ENCODE measurements around the gene ZNF677.
A peak's percentile ranks its signal among the peaks of the same experiment; 100 is the strongest.
"Not testable (repeated sequence)": the region's sequence is repeated elsewhere in the genome, so short reads cannot be mapped to it uniquely, and the experiment has no call there.

The ZNF677 gene

DNA sequence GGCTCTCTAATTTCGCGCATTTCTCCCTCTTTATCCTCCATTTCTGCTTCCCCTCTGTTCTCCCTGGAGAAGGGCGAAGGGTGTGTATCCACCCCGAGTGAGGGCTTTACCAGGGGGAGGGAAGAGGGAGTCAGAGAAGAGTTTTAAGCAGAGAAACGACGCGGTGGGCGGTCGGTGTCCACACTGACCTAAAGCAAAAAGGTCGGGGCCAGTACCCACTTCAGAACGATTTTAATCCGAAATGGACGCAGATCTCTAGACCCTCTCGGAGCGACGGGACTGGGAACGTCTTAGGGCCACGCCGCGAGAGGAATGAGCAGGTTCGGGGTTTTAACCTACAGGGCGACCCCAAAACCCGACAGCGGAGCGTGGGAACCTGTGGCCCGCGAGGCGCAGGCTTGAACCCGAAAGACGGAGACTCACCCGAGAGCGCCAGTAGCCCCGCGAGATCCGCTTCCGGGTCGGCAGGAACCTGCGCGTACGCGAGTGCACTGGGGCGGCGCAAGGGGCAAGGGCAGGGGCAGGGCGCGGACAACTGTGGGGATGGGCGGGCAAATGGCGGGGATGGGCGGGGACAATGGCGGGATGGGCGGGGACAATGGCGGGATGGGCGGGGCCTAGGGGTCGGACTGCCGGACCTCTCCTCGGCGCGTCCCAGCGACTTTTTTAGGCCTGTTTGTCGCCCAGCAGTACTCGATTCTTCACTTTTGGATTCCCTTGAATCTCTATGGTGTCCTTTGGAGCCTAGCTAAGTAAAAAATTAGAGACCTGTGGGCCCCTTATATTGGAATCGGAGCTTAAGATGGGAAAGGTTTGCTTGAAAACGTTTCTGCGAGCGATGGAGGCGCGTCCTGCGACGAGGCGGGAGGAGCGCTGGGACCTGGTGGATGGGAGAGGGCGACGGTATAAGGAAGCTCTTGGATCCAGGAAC is at the start of gene ZNF677:
TSS of gene ZNF677 (minus strand) at position 463 of the 931 bp plus-strand sequence. CDS start 3,323 bp downstream, outside the sequence.
- peak; percentile 79 to 97 for DNase-seq

DNA sequence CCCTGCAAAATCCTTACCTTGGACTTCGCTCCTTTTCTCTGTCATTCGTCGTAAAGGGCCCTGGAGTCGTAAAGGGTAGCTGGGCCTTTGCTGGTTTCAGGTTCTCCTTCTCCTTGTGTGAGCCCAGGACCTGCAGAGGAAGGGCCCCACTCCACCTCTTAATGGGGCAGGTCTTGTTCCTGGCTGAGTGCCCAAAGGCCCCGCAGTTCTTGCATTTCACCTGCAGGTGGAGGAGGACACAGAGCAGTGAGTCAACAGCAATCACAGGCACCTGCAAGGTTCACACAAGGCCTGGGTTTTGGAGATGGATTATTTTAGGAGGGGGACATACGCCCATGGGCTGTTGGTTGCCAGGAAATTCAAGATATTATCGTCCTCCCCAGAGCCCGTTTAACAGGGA is 46.7 kb upstream of the ZNF677 start:
- not testable (repeated sequence) for DNase-seq

DNA sequence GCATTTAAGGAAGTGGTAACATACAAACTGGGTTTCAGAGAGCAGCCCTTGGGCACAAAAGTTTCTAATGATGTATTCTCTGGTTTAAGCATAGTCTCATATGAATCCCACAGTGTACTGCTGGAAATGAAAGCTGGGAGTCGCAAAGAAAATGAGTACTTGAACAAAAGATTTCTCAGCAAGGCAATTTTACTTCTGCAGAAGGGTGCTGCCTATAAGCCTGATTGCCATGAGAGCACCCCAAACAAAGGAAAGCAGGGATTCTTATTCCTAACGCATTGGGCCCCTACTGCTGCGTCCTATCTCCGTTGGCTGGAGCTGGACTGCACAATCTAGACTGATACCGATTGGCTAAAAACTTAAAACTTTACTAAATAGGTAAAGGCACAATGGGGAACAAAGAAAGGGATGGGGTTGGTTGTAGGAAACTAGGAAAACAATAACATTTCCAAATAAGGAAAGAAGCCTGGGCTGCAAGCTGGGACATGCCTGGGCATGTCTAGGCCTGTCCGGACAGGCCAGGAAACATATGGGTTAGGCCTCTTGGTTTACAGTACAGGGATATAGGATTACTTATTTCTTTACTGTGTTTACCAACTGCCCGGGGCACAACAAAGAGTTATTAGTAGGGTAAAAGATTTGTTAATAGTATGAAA is 40.2 kb upstream of the ZNF677 start:
- no peak for DNase-seq

DNA sequence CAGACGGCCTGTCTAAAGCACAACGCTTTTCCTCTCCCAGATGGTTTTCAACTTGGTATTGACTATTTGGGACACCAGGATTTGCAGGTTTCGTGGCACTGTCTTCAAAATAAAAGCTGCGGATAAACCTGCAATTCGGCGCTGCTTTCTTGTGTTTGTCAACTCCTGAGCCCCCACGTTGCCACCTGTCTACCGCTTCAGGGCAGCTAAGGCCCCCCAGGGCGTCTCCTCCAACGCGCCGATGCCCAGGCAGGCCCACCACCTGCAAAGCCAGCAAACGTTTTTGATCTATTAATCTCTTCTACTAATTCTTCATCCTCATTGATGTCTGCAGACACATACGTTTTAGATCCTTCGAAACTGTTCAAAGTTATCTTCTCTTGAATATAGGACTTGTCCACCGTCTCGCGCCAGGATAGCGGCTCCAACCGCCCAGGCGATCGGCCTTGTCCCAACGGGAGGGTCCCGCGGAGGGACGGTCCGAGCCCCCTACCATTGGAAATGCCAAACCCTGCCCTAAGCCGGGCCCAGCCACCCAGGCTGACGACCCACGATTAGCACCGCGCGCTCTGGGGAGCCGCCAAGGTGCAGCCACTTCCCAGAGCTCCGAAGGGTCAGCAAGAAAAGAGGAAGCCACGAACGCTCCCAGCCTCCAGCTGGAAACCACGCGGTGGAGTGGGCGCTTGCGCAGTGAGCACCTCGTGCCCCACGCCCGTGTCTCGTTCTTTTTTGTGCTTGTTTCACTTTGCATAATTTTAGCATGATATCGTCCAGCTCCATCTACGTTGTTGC is 36.3 kb upstream of the ZNF677 start:
- DNase-seq: no peak

DNA sequence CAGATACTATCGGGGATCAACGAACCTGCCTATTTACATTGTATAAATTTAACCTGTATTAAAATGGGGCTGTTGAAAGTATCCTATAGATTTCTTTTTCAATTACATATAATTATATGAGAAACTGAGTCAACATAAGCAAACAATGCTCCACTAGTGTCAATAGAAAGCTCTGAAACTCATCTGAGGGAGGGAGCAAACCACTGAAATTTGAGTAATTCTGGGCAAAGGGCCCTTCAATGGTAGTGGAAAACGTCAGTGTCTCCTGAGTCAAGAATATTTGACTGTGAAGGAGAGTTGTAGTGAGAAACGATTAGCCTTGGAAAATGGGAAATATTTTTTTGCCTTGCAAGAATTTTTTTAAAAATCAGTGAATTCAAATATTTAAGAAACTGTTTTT is 30.4 kb upstream of the ZNF677 start:
- no peak for DNase-seq

DNA sequence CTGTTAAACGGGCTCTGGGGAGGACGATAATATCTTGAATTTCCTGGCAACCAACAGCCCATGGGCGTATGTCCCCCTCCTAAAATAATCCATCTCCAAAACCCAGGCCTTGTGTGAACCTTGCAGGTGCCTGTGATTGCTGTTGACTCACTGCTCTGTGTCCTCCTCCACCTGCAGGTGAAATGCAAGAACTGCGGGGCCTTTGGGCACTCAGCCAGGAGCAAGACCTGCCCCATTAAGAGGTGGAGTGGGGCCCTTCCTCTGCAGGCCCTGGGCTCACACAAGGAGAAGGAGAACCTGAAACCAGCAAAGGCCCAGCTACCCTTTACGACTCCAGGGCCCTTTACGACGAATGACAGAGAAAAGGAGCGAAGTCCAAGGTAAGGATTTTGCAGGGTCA is 27.3 kb upstream of the ZNF677 start:
- peak in 1 of 2 experiments; percentile 7 for DNase-seq

DNA sequence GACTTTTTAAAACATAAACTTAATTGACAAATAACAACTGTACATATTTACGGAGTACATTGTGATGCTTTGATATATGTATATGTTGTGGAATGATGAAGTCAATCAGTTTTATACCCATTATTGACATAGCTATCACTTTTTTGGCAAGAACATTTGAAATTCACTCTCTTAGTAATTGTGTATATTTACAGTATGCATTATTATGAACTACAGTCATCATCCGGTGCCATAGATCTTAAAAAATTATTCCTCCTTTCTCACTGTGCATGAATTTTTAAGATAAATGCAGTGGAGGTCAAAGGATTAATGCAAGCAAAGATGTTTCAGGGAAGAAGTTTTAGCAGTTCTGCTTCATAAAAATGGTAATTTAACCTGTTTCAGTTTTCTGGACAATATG is 20.8 kb upstream of the ZNF677 start:
- no peak for DNase-seq

DNA sequence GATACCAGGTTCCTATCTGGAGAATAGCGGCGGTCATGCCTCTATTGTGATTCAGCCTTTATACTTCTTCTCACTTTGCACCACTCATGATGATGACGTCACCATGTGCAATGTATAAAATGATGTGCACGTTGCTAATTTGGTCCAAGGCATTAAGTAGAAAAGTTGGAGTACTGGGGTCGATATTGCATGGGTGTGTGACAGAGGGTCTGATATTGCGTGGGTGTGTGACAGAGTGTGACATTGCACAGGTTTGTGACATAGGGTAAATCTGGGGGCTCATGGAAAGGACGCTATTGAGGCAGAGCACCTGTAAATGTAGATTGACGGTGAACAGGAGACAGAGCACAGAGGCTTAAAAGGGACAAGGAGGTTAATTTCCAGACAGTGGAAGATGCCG is 17.4 kb upstream of the ZNF677 start:
- DNase-seq: no peak

DNA sequence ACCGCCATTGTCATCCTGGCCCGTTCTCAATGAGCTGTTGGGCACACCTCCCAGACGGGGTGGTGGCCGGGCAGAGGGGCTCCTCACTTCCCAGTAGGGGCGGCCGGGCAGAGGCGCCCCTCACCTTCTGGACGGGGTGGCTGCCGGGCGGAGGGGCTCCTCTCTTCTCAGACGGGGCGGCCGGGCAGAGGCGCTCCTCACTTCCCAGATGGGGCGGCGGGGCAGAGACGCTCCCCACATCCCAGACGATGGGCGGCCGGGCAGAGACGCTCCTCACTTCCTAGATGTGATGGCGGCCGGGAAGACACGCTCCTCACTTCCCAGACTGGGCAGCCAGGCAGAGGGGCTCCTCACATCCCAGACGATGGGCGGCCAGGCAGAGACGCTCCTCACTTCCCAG is 15.2 kb upstream of the ZNF677 start:
- not testable (repeated sequence) for DNase-seq

DNA sequence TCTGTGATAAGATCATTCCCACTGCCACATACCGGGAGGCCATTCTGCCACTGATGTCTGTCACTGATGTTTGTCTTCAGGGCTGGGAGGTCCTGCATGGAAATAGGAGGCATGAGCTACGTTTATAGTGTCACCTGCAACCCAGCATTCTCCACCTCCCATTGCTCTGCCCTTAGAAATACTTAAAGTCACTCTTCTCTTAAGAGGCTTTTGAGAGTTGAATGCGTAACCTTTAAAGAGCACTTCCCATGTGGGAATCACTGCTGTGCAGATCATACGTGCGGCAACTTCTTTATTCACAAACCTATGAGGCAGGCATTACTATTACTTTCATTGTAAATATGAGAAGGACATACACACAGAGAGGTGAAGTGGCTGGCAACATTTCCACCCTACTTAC is 12.9 kb upstream of the ZNF677 start, which contains the start of gene VN1R4:
TSS of gene VN1R4 (minus strand) at position 101 of the 400 bp plus-strand sequence. CDS start at position 43, 58 bp downstream.
- not testable (repeated sequence) for DNase-seq

DNA sequence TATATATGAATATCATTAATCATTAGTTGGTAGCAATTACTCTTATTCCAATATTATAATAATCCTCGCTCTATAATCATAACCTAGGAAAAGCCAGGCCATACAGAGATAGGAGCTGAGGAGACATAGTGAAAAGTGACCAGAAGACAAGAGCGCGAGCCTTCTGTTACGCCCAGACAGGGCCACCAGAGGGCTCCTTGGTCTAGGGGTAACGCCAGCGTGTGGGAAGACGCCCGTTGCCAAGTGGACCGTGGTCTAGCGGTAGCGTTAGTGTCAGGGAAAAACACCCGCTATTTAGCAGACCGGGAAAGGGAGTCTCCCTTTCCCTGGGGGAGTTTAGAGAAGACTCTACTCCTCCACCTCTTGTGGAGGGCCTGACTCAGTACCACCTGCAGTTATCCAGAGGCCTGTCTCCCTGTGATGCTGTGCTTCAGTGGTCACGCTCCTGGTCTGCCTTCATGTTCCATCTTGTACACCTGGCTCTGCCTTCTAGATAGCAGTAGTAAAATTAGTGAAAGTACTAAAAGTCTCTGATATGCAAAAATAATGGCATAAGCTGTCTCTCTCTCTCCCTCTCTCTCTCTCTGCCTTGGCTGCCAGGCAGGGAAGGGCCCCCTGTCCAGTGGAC is 3.2 kb upstream of the ZNF677 start, which contains the start of gene VN1R2:
TSS of gene VN1R2 (plus strand) at position 578 of the 628 bp plus-strand sequence. CDS start 84 bp downstream, outside the sequence.
- DNase-seq: peak in 1 of 2 experiments; percentile 52

DNA sequence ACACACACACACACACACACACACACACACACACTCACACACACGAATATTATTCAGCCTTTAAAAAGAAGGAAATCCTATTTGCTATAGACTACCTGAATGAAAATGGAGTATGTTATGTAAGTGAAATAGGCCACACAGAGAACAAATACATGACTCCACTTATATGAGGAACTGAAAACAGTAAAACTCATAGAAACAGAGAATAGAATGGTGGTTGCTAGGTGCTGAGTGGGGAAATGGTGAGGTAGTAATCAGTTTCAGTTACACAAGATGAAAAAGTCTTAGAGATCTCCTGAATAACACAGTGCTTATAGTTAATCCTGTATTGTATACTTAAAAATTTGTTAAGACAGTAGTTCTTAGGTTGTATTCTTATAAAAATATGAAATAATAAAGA is 8.2 kb downstream of the ZNF677 start:
- DNase-seq: no peak

DNA sequence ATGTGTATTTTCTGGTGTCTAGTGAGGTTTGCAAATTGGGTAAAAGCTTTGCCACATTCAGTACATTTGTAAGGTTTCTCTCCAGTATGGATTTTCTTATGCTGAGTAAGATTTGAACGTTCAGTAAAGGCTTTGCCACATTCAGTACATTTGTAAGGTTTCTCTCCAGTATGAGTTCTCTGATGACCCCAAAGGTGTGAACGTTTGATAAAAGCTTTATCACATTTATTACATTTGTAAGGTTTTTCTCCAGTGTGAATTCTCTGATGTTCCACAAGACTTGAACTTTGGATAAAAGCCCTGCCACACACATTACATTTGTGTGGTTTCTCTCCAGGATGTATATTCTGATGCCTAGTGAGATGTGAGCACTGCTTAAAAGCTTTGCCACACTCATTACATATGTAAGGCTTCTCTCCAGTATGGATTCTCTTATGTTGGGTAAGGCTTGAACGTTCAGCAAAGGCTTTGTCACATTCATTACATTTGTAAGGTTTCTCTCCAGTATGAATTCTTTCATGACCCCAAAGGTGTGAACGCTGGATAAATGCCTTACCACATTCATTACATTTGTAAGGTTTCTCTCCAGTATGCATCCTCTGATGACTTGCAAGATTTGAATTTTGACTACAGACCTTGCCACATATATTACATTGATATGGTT is 17.4 kb downstream of the ZNF677 start:
- DNase-seq: no peak

DNA sequence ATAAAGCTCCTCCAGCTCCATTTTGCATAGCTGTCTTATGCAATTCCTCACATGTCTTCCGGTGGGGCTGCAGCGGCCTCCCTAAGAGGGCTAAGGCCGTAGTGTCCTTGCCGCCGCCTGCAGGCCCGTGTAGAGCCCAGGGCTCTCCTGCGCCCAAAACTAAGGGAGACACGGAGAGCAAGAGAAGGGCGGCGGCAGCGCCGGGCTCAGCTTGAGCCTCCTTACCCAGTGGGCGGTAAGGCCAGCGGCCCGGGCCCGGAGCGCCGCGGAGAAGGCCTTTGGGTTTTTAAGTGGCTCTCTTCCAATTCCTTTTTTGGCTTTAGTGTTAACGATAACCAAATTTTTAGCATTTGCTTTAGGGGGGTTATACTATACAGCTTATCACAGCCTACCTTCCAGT is 30.1 kb downstream of the ZNF677 start:
- no peak for DNase-seq

DNA sequence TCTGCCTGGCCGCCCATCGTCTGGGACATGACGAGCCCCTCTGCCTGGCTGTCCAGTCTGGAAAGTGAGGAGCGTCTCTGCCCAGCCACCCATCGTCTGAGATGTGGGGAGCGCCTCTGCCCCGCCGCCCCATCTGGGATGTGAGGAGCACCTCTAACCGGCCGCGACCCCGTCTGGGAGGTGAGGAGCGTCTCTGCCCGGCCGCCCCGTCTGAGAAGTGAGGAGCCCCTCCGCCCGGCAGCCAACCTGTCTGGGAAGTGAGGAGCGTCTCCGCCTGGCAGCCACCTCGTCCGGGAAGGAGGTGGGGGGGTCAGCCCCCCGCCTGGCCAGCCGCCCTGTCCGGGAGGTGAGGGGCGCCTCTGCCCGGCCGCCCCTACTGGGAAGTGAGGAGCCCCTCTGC is 32.0 kb downstream of the ZNF677 start:
- not testable (repeated sequence) for DNase-seq

DNA sequence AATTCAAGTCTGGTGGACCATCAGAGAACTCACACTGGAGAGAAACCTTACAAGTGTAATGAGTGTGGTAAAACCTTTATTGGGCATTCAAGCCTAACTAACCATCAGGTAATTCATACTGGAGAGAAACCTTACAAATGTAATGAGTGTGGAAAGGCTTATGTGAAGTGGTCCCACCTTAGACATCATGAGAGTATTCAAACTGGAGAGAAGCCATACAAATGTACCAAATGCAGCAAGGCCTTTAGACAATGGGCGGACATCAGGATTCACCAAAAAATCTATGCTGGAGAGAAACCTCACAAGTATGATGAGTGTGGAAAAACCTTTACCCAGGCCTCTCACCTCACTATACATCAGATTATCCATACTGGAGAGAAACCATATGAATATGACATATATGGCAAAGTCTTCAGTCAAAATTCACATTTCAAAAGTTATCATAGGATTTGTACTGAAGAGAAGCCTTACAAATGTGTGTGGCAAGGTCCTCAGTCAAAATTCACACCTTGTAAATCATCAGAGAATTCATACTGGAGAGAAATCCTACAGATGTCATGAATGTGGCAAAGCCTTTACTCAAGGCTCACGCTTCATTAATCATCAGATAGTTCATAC is 41.9 kb downstream of the ZNF677 start:
- no peak for DNase-seq

DNA sequence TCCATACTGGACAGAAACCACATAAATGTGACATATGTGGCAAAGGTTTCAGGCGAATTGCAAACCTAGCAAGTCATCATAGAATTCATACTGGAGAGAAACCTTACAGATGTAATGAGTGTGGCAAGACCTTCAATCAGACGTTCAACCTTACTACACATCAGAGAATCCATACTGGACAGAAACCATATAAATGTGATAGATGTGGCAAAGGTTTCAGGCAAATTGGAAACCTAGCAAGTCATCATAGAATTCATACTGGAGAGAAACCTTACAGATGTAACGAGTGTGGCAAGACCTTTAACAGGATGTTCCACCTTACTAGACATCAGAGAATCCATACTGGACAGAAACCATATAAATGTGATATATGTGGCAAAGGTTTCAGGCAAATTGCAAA is 43.1 kb downstream of the ZNF677 start:
- DNase-seq: not testable (repeated sequence)

DNA sequence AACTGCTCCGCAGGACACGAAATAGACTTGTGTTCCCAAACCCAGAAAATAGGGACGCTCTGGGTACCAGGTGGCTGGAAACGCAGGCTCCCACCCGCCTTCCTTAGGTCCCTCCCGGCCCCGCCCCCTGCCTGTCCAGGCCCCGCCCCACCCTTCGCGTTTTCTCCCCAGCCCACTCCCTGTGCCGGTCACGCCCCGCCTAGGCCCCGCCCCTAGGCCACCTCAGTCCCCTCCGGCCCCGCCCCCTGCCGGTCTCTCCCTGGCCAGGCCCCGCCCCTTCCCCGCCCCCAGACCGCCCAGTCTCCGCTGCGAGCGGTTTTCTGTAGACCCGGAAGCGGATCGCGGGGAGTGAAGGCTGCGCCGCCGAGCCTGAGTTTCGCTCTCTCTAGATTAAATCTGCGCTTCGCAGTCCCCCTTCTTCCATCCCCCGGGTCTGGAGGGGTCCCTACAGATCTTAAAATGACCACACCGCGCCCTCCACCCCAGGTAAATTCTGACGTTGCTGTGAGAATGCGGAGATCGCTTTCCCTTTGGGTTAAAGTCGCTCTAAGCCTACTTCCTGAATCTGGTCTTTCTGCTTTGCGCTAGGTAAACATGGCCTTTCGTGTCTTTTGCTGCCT is 57.8 kb downstream of the ZNF677 start:
- peak in 1 of 2 experiments; percentile 29 for DNase-seq

DNA sequence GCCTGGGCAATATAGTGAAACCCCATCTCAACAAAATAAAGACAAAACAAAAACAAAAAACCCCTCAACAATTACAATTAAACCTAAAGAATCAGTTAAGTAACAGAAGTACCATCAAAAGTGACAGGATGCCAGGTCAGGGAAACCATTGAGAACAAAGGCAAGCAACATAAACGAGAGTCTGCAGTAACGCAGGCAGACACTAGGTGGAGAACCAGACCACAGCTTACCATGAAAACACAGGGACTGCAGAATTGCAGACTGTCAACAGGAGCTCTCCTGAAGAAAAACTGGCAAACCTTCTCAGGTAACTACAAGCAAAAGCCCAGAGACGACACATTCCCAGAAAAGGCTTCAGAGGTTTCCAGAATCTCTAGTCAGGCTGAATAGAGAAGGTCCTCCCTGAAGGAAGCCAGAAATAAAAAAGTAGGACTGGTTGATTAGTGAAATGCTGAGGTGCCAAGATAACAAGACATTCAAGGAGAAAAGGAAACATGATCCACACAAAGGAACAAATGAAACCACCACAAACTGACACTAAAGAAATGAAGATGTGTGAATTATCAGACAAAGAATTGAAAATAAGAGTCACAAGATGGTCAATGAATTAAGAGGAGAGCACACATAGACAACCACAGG is 59.3 kb downstream of the ZNF677 start:
- DNase-seq: peak; percentile 80 to 89

DNA sequence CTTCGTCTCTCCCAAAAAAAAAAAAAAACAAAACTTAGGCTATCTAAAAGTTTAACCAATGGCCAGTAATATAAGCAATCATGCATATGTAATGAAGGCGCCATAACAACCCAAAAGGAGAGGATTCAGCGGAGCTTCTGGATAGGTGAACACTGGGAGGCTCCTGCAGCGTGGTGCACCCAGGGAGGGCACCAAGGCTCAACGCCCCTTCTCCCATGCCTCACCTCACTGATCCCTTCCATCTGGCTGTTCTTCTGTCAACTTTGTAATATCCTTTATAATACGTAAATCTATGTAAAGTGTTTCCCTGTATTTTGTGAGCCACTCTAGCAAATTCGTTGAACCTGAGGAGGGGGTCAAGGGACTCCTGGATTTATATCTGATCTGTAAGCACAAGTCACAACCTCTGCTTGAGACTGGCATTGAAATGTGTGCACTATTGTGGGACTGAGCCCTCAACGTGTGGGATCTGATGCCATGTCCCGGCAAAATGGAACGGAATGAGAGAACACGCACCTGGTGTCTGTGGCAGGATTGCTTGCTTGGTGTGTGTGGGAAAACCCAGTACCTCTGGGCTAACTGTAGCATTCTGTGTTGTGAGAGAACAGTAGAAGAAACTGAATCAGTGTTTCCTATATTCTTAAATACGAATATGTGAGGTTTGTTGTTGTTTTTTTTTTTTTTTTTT is 61.0 kb downstream of the ZNF677 start:
- no peak for DNase-seq
